H1 (cell line): ENCODE measurements around the gene ANKRD60. TPM values are rescaled to one million over a fixed set of nuclear protein-coding genes. Genes with fewer than 3 reads are reported as not detected.

Source experiments
- CTCF ChIA-PET: fragments of 300-600 bp; sonication (Branson Sonifier 250); formaldehyde crosslinking; loops from one replicate; lab custom pipeline; 2021; ENCODE audit not compliant: partially characterized antibody; lab: Charles Lee
- POLR2A ChIA-PET: fragments of 300-600 bp; sonication (Branson Sonifier 250); formaldehyde crosslinking; loops from one replicate; lab custom pipeline; 2021; ENCODE audit warnings: inconsistent platforms; ENCODE audit not compliant: partially characterized antibody; lab: Charles Lee
- DNase-seq, 2 experiments: peaks; one replicate each; pipeline versions ENCODE4 v3.0.0 to v3.0.0-alpha.2; 2010 to 2022; ENCODE audit warnings: low spot score in 2 of 2, low read depth in 1 of 2, mixed read lengths in 1 of 2
- FAIRE-seq: peaks from 2 replicates; lab custom pipeline; 2011; peaks lifted over from hg19 to GRCh38; lab: Jason Lieb, UNC
- H2AFZ ChIP-seq: 2 replicates; pipeline ENCODE4 v1.8.1; 2012; ENCODE audit warnings: low read length, inconsistent platforms
- H2AK5ac ChIP-seq: 2 replicates; pipeline ENCODE4 v1.6.1; 2013; ENCODE audit warnings: low read depth, low read length
- H2BK120ac ChIP-seq: replicated peaks from 2 replicates; pipeline ENCODE3; 2013; ENCODE audit warnings: low read depth, low read length, inconsistent platforms
- H2BK12ac ChIP-seq: 2 replicates; pipeline ENCODE4 v1.6.1; 2013; ENCODE audit warnings: low read depth, low read length
- H2BK15ac ChIP-seq: 2 replicates; pipeline ENCODE4 v1.6.1; 2013; ENCODE audit warnings: low read length
- H2BK20ac ChIP-seq: 2 replicates; pipeline ENCODE4 v1.6.1; 2013; ENCODE audit warnings: low read length
- H2BK5ac ChIP-seq: 2 replicates; pipeline ENCODE4 v1.6.1; 2013; ENCODE audit warnings: low read depth, low read length
- H3K14ac ChIP-seq: 2 replicates; pipeline ENCODE4 v1.6.1; 2013; ENCODE audit warnings: inconsistent platforms; ENCODE audit not compliant: insufficient read length
- H3K18ac ChIP-seq: 2 replicates; pipeline ENCODE4 v1.6.1; 2013; ENCODE audit warnings: low read length; ENCODE audit errors: extremely low read depth
- H3K23ac ChIP-seq: 2 replicates; pipeline ENCODE4 v1.6.1; 2013; ENCODE audit warnings: inconsistent platforms; ENCODE audit not compliant: insufficient read length
- H3K23me2 ChIP-seq: 2 replicates; pipeline ENCODE4 v1.6.1; 2013; ENCODE audit warnings: low read depth, low read length
- H3K27ac ChIP-seq: 2 replicates; pipeline ENCODE4 v1.6.1; 2011; ENCODE audit warnings: low read depth, low read length, inconsistent platforms
- H3K27me3 ChIP-seq, 4 experiments: replicated peaks in 1 of 4; 1 replicate in 1 of 4; 2 replicates in 3 of 4; pipeline versions ENCODE4 v1.6.1 to v1.8.1; 2011 to 2013; ENCODE audit warnings: low read length in 3 of 4, mild to moderate bottlenecking in 3 of 4, inconsistent platforms in 2 of 4, mixed read lengths in 2 of 4, moderate library complexity in 1 of 4; ENCODE audit not compliant: control insufficient read depth in 3 of 4, insufficient read depth in 3 of 4; ENCODE audit errors: extremely low read depth in 1 of 4
- H3K36me3 ChIP-seq, 4 experiments: 2 replicates each; pipeline versions ENCODE4 v1.6.1 to v1.8.1; 2011 to 2013; ENCODE audit warnings: mild to moderate bottlenecking in 4 of 4, low read length in 3 of 4, moderate library complexity in 2 of 4, control low read depth in 1 of 4, inconsistent platforms in 1 of 4; ENCODE audit not compliant: insufficient read depth in 4 of 4, control insufficient read depth in 2 of 4
- H3K4ac ChIP-seq: replicated peaks from 2 replicates; pipeline ENCODE3; 2013; ENCODE audit warnings: low read length, low read depth, mixed read lengths, inconsistent platforms; ENCODE audit not compliant: insufficient read length
- H3K4me1 ChIP-seq, 4 experiments: replicated peaks in 1 of 4; 1 replicate in 1 of 4; 2 replicates in 3 of 4; pipeline versions ENCODE4 v1.6.1 to v1.8.1; 2011 to 2013; ENCODE audit warnings: low read length in 3 of 4, inconsistent platforms in 2 of 4, mixed read lengths in 1 of 4; ENCODE audit not compliant: insufficient read depth in 4 of 4, control insufficient read depth in 3 of 4
- H3K4me2 ChIP-seq, 2 experiments: 2 replicates each; pipeline versions ENCODE4 v1.6.1 to v1.8.1; 2011 to 2013; ENCODE audit warnings: low read depth in 2 of 2, low read length in 2 of 2, control low read depth in 1 of 2, inconsistent platforms in 1 of 2, mild to moderate bottlenecking in 1 of 2; ENCODE audit not compliant: insufficient read depth in 1 of 2
- H3K4me3 ChIP-seq, 4 experiments: fragments of 200-600, 300-600 bp in 1 of 4; sonication (generic), shearing (Covaris generic), sonication (Bioruptor Twin) in 1 of 4; 2 replicates each; pipeline versions ENCODE4 v1.5.1 to v1.8.1; 2011 to 2016; ENCODE audit warnings: low read length in 4 of 4, low read depth in 3 of 4, control low read depth in 2 of 4, inconsistent platforms in 2 of 4, mild to moderate bottlenecking in 2 of 4, mixed read lengths in 1 of 4, moderate library complexity in 1 of 4; ENCODE audit not compliant: insufficient read depth in 2 of 4; ENCODE audit errors: extremely low read depth in 1 of 4
- H3K56ac ChIP-seq: replicated peaks from 2 replicates; pipeline ENCODE3; 2013; ENCODE audit warnings: low read depth, mild to moderate bottlenecking, mixed read lengths, low read length, inconsistent platforms; ENCODE audit not compliant: insufficient read length
- H3K79me1 ChIP-seq: 2 replicates; pipeline ENCODE4 v1.6.1; 2013; ENCODE audit warnings: low read depth, low read length, control low read depth
- H3K79me2 ChIP-seq, 2 experiments: 2 replicates each; pipeline versions ENCODE4 v1.6.1 to v1.8.1; 2012 to 2013; ENCODE audit warnings: low read length in 2 of 2, mild to moderate bottlenecking in 2 of 2, inconsistent platforms in 1 of 2; ENCODE audit not compliant: insufficient read depth in 2 of 2, control insufficient read depth in 1 of 2
- H3K9ac ChIP-seq, 4 experiments: replicated peaks in 1 of 4; 1 replicate in 1 of 4; 2 replicates in 3 of 4; pipeline versions ENCODE4 v1.6.1 to v1.8.1; 2011 to 2013; ENCODE audit warnings: low read depth in 3 of 4, low read length in 3 of 4, control low read depth in 2 of 4, mild to moderate bottlenecking in 2 of 4, moderate library complexity in 2 of 4, inconsistent platforms in 1 of 4; ENCODE audit errors: extremely low read depth in 1 of 4
- H3K9me3 ChIP-seq, 2 experiments: 2 replicates each; pipeline versions ENCODE4 v1.6.1 to v1.8.1; 2012 to 2013; ENCODE audit warnings: mild to moderate bottlenecking in 2 of 2, moderate library complexity in 2 of 2, control low read depth in 1 of 2, inconsistent platforms in 1 of 2, low read depth in 1 of 2, low read length in 1 of 2, mixed read lengths in 1 of 2; ENCODE audit not compliant: insufficient read depth in 2 of 2
- H4K20me1 ChIP-seq, 2 experiments: replicated peaks in 1 of 2; 2 replicates each; pipeline versions ENCODE3 to v1.8.1; 2011 to 2013; ENCODE audit warnings: inconsistent platforms in 2 of 2, low read length in 2 of 2, mild to moderate bottlenecking in 1 of 2; ENCODE audit not compliant: insufficient read depth in 2 of 2, control insufficient read depth in 1 of 2
- H4K5ac ChIP-seq: 2 replicates; pipeline ENCODE4 v1.6.1; 2013; ENCODE audit warnings: low read length, low read depth, mixed read lengths, inconsistent platforms; ENCODE audit not compliant: insufficient read length
- H4K8ac ChIP-seq: 2 replicates; pipeline ENCODE4 v1.8.0; 2013; ENCODE audit warnings: mild to moderate bottlenecking, moderate library complexity, low read length, inconsistent platforms; ENCODE audit not compliant: insufficient read depth; ENCODE audit errors: extremely low read depth
- H4K91ac ChIP-seq: replicated peaks from 2 replicates; pipeline ENCODE3; 2013; ENCODE audit warnings: low read length, mixed read lengths, inconsistent platforms; ENCODE audit not compliant: insufficient read length
- GTF2F1 ChIP-seq: IDR thresholded peaks from 2 replicates; pipeline ENCODE4 v1.6.1; 2012; ENCODE audit warnings: low read depth, low read length, improper control_type of control experiment, borderline replicate concordance
- USF2 ChIP-seq: IDR thresholded peaks from 2 replicates; pipeline ENCODE4 v1.6.1; 2011; ENCODE audit warnings: low read length, improper control_type of control experiment
- WGBS, 2 experiments: shearing (Covaris generic) in 1 of 2; methylation state at CpG; one replicate each; pipeline versions ENCODE4 v1.1.6 to v1.1.7; 2013 to 2015; ENCODE audit warnings: low lambda C conversion rate in 2 of 2, mixed read lengths in 2 of 2, inconsistent platforms in 1 of 2, low coverage in 1 of 2, missing lambda C conversion rate in 1 of 2; ENCODE audit not compliant: insufficient replicate concordance in 2 of 2, insufficient coverage in 1 of 2, insufficient read length in 1 of 2; ENCODE audit errors: extremely low coverage in 1 of 2, missing lambda C conversion rate in 1 of 2; 5-methylcytosine and 5-hydroxymethylcytosine counted together
- polyA plus RNA-seq, 7 experiments: library from polyadenylated mRNA; depleted of rRNA in 3 of 7; stranded (reverse) in 5 of 7; unstranded in 2 of 7; fragments of >200 nt in 5 of 7; fragments of 200-250 nt in 2 of 7; gene quantifications; 1 replicate in 5 of 7; 2 replicates in 1 of 7; 4 replicates in 1 of 7; pipeline versions ENCODE4 v1.2.1 to v1.2.3, GENCODE V29; 2011 to 2013; ENCODE audit warnings: missing spikeins in 2 of 7, mixed read lengths in 2 of 7
- total RNA-seq: library from RNA; stranded (reverse); fragmentation: NEBNext Ultra II Directional; extraction: Animal tissue kit (Norgen Biotek cat#: 25700); gene quantifications from 2 replicates; pipeline ENCODE4 v1.2.1, GENCODE V29; 2021

ANKRD60 gene
- total and polyA plus RNA-seq, 2 of the 8 experiments (the other 6 are each of a cell fraction or from before 2014, with no cell fraction given) = not detected

GRCh38 chr20:58195047-58195446 is 33.4 kb downstream of the ANKRD60 start:
- POLR2A ChIA-PET = no interaction called here
- H3K18ac ChIP-seq = no peak overlapping the region
- no peaks in the 10 kb centered on the region for H3K9me3 ChIP-seq
- FAIRE-seq = no peak
- no peak overlapping the region for H2BK15ac ChIP-seq
- no peak overlapping the region for H4K91ac ChIP-seq
- no peak overlapping the region for H3K4me3 ChIP-seq
- DNase-seq = no peak
- H3K14ac ChIP-seq = no peak overlapping the region
- no peak overlapping the region for H3K4ac ChIP-seq
- no peak overlapping the region for H3K9ac ChIP-seq
- H2BK12ac ChIP-seq = no peak overlapping the region
- WGBS, 2 experiments = 83% methylated on average over 6 of the region's 6 CpGs; no CpG with 5 or more reads in 1 of the 2 experiments
- H3K56ac ChIP-seq = no peak overlapping the region
- peak; percentile 41; the same call in 1 of the 2 replicates for TF ChIP-seq USF2
- TF ChIP-seq GTF2F1 = no peak
- CTCF ChIA-PET = interaction anchor here (0.7 to 12.4 kb wide), 9 partner anchors 9 to 678 kb away, joined by 3 to 130 read pairs (median 4); no protein-coding TSS in a partner anchor
- H3K23ac ChIP-seq = no peak overlapping the region
- peaks cover 4% of the 10 kb centered on the region; the same call in 1 of the 2 replicates for H3K23me2 ChIP-seq
- no peak overlapping the region for H2BK20ac ChIP-seq
- H2AFZ ChIP-seq = no peak overlapping the region
- H2AK5ac ChIP-seq = no peak overlapping the region
- H2BK120ac ChIP-seq = no peak overlapping the region
- H3K27me3 ChIP-seq = no peaks in the 10 kb centered on the region
- no peak overlapping the region for H2BK5ac ChIP-seq
- H4K8ac ChIP-seq = no peak overlapping the region
- no peaks in the 10 kb centered on the region for H3K79me1 ChIP-seq
- no peaks in the 10 kb centered on the region for H3K4me1 ChIP-seq
- H3K4me2 ChIP-seq = no peak overlapping the region
- H3K79me2 ChIP-seq = no peaks in the 10 kb centered on the region
- no peaks in the 10 kb centered on the region for H4K20me1 ChIP-seq
- H4K5ac ChIP-seq = no peak overlapping the region
- no peaks in the 10 kb centered on the region for H3K36me3 ChIP-seq
- no peak overlapping the region for H3K27ac ChIP-seq
